GM20000 (cell line): ENCODE measurements around the gene ELP5.

Source experiments
- DNase-seq: peaks from one replicate; pipeline ENCODE4 v3.0.0; 2012; ENCODE audit warnings: low spot score
- CTCF ChIP-seq: IDR thresholded peaks from 2 replicates; pipeline ENCODE4 v1.5.1; 2012; ENCODE audit warnings: mild to moderate bottlenecking, control low read depth; ENCODE audit errors: extremely low read depth, missing control alignments

ELP5 gene

GRCh38 chr17:7261379-7262191 is 9.6 kb downstream of the ELP5 start:
- TF ChIP-seq CTCF = no peak
- DNase-seq = peak; percentile 76

DNA sequence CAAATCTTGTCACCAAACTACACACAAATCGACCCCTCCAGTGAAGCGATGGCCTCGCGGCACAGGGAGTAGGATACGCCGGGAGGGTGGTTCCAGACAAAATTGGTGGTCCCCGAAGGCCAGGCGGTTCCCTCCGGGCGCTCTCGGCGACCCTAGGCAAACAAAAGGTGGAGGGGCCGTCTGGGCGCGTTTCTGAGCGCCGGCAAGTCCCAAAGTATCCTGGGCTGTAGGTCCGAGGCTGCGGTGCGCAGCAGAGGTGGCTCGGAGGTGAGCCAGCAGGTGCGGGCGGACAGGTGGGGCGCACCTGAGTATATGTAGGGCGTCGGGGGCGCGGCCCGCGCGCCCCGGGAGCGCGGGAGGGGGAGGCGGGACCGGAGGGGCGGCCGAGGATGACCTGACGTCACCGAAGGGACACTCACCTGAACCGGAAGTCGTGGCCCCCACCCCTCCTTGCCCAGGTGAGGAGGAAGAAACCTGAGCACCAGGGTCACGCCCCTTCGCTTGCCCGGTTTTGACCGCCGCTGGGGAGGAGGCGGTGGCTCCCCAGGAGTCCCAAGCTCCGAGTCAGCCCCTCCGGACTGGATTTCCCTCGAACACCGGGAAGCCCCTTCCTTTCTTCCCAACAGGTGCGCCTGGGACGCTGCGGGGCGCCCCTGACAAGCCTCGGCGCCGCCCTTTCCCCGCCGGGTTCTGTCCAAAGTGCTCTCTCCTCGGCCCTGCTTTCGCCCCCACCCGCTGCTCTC is 10.3 kb downstream of the ELP5 start, which contains the start of gene CLDN7:
CLDN7 (minus strand) TSS at position 287 of the 743 bp plus-strand sequence. CDS start 435 bp downstream, outside the sequence.
- DNase-seq = peak; percentile 55
- TF ChIP-seq CTCF = no peak

DNA sequence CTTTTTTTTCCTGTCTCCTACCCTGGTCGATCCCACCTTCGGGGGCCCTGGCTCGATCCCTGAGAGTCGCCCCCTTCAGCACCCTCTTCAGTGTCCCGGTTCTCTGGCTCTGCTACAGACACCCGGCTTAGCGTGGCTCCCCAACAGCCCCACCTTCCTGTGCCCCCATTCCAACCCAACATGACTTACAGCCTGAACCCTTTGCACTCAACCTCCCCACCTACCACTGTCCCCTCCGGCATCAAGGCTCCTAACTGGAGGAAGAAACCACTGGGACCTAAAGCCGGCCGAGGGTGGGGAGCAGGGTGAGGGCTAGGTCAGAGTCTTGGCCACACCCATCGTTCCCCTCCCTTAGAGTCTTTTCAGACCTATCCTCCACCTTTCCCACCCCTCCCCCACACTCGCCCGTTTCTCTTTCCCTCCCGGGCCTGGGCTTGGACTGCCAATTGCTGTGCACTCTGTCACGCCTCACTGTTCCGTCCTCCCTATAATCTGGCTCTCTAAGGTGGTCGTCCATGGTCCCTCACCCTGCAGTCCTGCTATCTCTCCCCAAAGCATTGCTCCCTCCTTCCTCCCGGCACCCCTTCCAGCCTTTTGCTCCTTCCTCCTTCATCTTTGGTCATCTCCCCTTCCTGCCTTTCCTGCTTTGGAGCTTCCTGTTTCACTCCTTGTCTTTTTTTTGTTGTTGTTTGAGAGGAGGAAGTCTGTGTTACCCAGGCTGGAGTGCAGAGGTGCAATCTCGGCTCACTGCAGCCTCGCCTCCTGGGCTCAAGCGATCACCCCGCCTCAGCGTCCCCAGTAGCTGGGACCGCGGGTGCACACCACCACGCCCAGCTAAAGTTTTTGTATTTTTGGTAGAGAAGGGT is 11.2 kb downstream of the ELP5 start:
- DNase-seq = peak; percentile 40
- TF ChIP-seq CTCF = no peak

DNA sequence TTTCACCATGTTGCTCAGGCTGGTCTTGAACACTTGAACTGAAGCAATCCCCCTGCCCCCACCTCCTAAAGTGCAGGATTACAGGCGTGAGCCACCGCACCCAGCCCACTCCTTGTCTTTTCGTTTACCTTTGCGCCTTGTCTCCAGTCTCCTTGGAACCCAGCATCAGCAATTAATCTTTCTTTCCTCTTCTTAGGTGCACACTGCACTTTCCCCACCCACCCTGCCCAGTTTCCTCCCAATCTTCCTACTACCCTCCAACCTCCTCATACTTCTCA is 11.7 kb downstream of the ELP5 start:
- no peak for TF ChIP-seq CTCF
- no peak for DNase-seq

DNA sequence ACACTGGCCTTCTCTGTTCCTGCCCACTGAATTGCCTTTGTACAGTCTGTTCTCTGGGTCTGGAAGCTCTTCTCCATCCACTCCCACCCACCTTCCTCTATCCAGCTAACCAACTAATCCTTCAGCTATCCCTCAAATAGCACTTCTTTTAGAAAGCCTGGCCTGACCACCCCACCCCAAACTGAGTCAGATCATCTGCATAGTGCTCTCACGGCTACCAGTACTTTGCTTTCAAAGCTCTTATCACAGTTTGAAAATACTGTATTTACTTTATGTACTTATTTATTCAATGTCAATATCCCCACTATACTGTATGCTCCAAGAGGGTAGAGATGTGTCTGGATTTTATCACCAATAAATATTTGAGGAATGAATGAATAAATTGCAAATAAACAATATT is 14.8 kb downstream of the ELP5 start:
- TF ChIP-seq CTCF = no peak
- no peak for DNase-seq

- no peak for DNase-seq
- no peak for TF ChIP-seq CTCF
Measured at GRCh38 chr17:7279448-7279847, 27.4 kb downstream of the ELP5 start.
